Measurements from ENCODE around the gene WDR54. TPM values are rescaled to one million over a fixed set of nuclear protein-coding genes. Genes with fewer than 3 reads are reported as not detected.

WDR54 gene
- total and polyA plus RNA-seq, 2 donors (not counting 3 experiments of a cell fraction or from before 2014, with no cell fraction given), result 21.7 to 46.3 TPM

DNA sequence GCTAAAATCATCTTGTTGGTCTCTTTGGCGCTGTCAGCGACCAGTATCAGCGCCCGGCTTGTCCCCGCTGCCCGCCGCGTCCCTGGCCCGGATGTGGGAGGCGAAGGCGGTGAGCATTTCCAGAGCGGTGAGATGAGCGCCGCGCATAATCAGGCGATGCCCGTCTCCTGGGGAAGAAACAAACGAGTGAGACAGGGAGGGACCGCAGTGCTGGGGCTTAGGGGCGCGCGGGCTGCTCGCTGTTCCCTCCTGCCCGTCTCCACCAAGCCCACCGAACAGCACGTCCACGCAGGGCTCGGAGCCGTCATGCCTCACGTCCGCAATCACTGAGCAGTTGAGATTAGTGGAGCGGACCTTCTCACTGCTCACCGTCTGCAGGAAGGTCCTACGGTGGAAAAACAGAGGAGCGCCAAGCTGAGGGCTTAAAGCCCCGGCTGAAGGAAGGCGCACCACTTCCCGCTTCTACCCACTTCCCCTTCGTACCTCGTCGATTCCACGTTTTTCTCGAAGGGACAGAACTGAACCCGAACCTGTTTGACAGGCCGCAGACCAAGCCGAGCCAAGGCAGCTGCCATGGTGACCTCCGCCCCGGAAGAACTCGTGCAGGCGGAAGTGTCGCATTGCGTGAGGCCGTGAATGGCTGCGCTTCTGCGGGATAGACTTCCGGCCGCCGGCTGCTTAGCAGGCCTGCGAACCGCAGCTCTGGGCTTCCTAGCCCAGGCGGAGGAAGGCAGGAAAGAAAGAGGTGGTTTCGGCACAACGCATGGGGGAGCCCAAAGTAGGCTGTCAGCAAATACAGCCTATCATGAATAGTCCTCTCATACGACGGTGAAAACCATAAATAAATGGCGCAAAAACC, 50.8 kb downstream of the WDR54 start, which contains the start of gene MRPL53:
MRPL53 (minus strand) TSS at position 595 of the 859 bp plus-strand sequence; CDS start at position 575, 20 bp downstream.
- POLR2A ChIA-PET, result interaction anchor here (0.6 to 1.1 kb wide), 2 partner anchors 11 to 38 kb away, joined by 3 read pairs; partner anchors contain the start of genes CCDC142 and TTC31
- intact Hi-C loops (cut with micrococcal nuclease), result loop anchor here (1.0 kb wide), 1 partner anchor 10 kb away; the partner anchor contains the start of gene CCDC142
- peak; percentile 88 for FAIRE-seq

More for the DNA sequence above, 50.8 kb downstream of the WDR54 start, which contains the start of gene MRPL53:
- dilution Hi-C loops (cut with MboI; ENCODE audit: extremely low pct_ligation_motif_present, low sequenced_read_pairs), result no loop called here
- Histone ChIP-seq H3K36me3 (ENCODE audit: control insufficient read depth in 2 of 2, extremely low read depth in 1 of 2, insufficient read depth in 2 of 2, low read length in 2 of 2) (peaks cover 0 to 7% of the 10 kb centered on the region in 2 experiments), H3K4me3 (replicated peaks in 1 of 3; ENCODE audit: insufficient read depth in 1 of 3, low read depth in 1 of 3, low read length in 3 of 3) (peak within 1 kb of the TSS; percentile 43 to 84 (median 75)), H3K27ac (ENCODE audit: insufficient read depth, low read depth, low read length) (peak within 1 kb of the TSS; percentile 10), H3K9ac (replicated peaks; ENCODE audit: extremely low read depth, insufficient read depth, low read length) (peak within 1 kb of the TSS; percentile 46), H3K4me2 (ENCODE audit: insufficient read depth, low read length) (peak within 1 kb of the TSS; percentile 89), H3K27me3 (ENCODE audit: control insufficient read depth in 2 of 2, insufficient read depth in 2 of 2, low read length in 2 of 2) (no peaks in the 10 kb centered on the region), H3K9me1 (replicated peaks; ENCODE audit: control insufficient read depth, extremely low read depth, insufficient read depth, low read length) (no peaks in the 10 kb centered on the region), H3K9me3 (replicated peaks; ENCODE audit: control insufficient read depth, insufficient read depth, low read length) (no peaks in the 10 kb centered on the region), H3K79me2 (ENCODE audit: control insufficient read depth, insufficient read depth, low read length) (no peaks in the 10 kb centered on the region), H2AFZ (ENCODE audit: low read depth, low read length) (peak within 1 kb of the TSS; percentile 87), H3K4me1 (ENCODE audit: control insufficient read depth, extremely low read depth, insufficient read depth, low read length) (peaks cover 13% of the 10 kb centered on the region), H4K20me1 (replicated peaks; ENCODE audit: control insufficient read depth, extremely low read depth, insufficient read depth, low read length) (no peaks in the 10 kb centered on the region)
- TF ChIP-seq, protein P1, sequence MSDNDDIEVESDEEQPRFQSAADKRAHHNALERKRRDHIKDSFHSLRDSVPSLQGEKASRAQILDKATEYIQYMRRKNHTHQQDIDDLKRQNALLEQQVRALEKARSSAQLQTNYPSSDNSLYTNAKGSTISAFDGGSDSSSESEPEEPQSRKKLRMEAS (IDR thresholded peaks at IDR 0.05; ENCODE audit: insufficient read depth, insufficient read length), result no peak
- TF ChIP-seq POLR2A (IDR thresholded peaks at IDR 0.05; ENCODE audit: low read depth, low read length), result peak; percentile 98
- TF ChIP-seq MYC (IDR thresholded peaks at IDR 0.05; ENCODE audit: low read depth, low read length), result no peak
- TF ChIP-seq GATA2 (IDR thresholded peaks at IDR 0.05; ENCODE audit: insufficient read depth, insufficient read length, low read depth, low read length), result no peak
- no peak for TF ChIP-seq FOS (IDR thresholded peaks at IDR 0.05; ENCODE audit: borderline replicate concordance, insufficient read depth, low read length)
- TF ChIP-seq JUN (IDR thresholded peaks at IDR 0.05; ENCODE audit: borderline replicate concordance, insufficient read depth, insufficient read length, low read depth), result no peak
- TF ChIP-seq EZH2 (IDR thresholded peaks at IDR 0.05; ENCODE audit: borderline replicate concordance, low read depth, low read length, severe bottlenecking), result no peak
- TF ChIP-seq, protein P2, sequence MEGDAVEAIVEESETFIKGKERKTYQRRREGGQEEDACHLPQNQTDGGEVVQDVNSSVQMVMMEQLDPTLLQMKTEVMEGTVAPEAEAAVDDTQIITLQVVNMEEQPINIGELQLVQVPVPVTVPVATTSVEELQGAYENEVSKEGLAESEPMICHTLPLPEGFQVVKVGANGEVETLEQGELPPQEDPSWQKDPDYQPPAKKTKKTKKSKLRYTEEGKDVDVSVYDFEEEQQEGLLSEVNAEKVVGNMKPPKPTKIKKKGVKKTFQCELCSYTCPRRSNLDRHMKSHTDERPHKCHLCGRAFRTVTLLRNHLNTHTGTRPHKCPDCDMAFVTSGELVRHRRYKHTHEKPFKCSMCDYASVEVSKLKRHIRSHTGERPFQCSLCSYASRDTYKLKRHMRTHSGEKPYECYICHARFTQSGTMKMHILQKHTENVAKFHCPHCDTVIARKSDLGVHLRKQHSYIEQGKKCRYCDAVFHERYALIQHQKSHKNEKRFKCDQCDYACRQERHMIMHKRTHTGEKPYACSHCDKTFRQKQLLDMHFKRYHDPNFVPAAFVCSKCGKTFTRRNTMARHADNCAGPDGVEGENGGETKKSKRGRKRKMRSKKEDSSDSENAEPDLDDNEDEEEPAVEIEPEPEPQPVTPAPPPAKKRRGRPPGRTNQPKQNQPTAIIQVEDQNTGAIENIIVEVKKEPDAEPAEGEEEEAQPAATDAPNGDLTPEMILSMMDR (IDR thresholded peaks at IDR 0.05; ENCODE audit: extremely low read depth in 1 of 2, insufficient read depth in 1 of 2, low read depth in 1 of 2, low read length in 2 of 2), result no peak
- peak; percentile 99 for TF ChIP-seq POLR2AphosphoS5 (IDR thresholded peaks at IDR 0.05; ENCODE audit: insufficient read depth, low read depth, low read length)
- DNase-seq (ENCODE audit: low read depth, low spot score), result peak; percentile 93
- CTCF ChIA-PET, result interaction anchor here (1.2 to 2.1 kb wide), 2 partner anchors 10 to 32 kb away, joined by 3 to 12 read pairs; partner anchors contain the start of genes CCDC142 and TTC31
- TSS peak; percentile 78 for BruUV-seq (replicated peaks)
